ENCODE data around the gene RAPGEF4.

- TF ChIP-seq CTCF (IDR thresholded peaks at IDR 0.05): no peak
- TF ChIP-seq POLR2A (IDR thresholded peaks at IDR 0.05): no peak
Measured at GRCh38 chr2:172921532-172922236, 186.0 kb downstream of the RAPGEF4 start.
